ENCODE results near the gene NKD2.

- TF ChIP-seq BHLHE40 (IDR thresholded peaks at IDR 0.05; ENCODE audit: low read depth, low read length) (no peak), CTCF (IDR thresholded peaks at IDR 0.05) (no peak), USF2 (IDR thresholded peaks at IDR 0.05) (no peak)
Measured at GRCh38 chr5:1007221-1007680, 1.4 kb upstream of the NKD2 start.

All from A549 (cell line).